ENCODE results near the gene LMO2.

- TF ChIP-seq POLR2AphosphoS5 (IDR thresholded peaks at IDR 0.05; ENCODE audit: low read depth, low read length), result no peak
- TF ChIP-seq POU2F2 (IDR thresholded peaks at IDR 0.05; ENCODE audit: low read depth, low read length), result no peak
- TF ChIP-seq POLR2A (IDR thresholded peaks at IDR 0.05; ENCODE audit: low read depth, low read length), result no peak
- TF ChIP-seq SPI1 (IDR thresholded peaks at IDR 0.05; ENCODE audit: low read depth, low read length), result peak; percentile 65
- TF ChIP-seq TAF1 (IDR thresholded peaks at IDR 0.05; ENCODE audit: low read depth, low read length), result no peak
- TF ChIP-seq PAX5 (IDR thresholded peaks at IDR 0.05; ENCODE audit: insufficient read depth, low read length, severe bottlenecking), result no peak
Observed at GRCh38 chr11:33919645-33920044, 27.8 kb upstream of the LMO2 start.
